Nasal cavity respiratory epithelium epithelial cell of viscerocranial mucosa (primary cell): ENCODE measurements around the gene MBIP. TPM values are rescaled to one million over a fixed set of nuclear protein-coding genes. Genes with fewer than 3 reads are reported as not detected.

Experiments
- total RNA-seq: library from RNA; depleted of rRNA; stranded (reverse); fragments of >200 nt; gene quantifications from 2 replicates; pipeline ENCODE4 v1.2.3, GENCODE V29; 2014

Gene MBIP
- 5.8 and 13.1 TPM in 2 replicates for total RNA-seq

GRCh38 chr14:36320200-36320896 is at the start of gene MBIP:
MBIP (minus strand) TSS chr14:36320637; CDS start chr14:36320588, 49 bp downstream.

Other genes with a start within 250 kb of the MBIP start
- gene PTCSC3, start 143.9 kb downstream of the MBIP start, total RNA-seq: not detected in 2 replicates
- gene NKX2-1, start 199.6 kb upstream of the MBIP start, total RNA-seq: not detected in 2 replicates